CD4-positive, alpha-beta T cell treated with Interleukin-10 for 1 hour (primary cell): ENCODE data around the gene AKAP11.

Source experiments
- DNase-seq: peaks from one replicate; pipeline ENCODE4 v3.0.0-alpha.2; 2020

The AKAP11 gene

GRCh38 chr13:42274386-42275097, 2.6 kb downstream of the AKAP11 start:
- no peak for DNase-seq

GRCh38 chr13:42275098-42275471, 3.1 kb downstream of the AKAP11 start:
- DNase-seq, result no peak

GRCh38 chr13:42275506-42275905, 3.6 kb downstream of the AKAP11 start:
- peak; percentile 28 for DNase-seq

GRCh38 chr13:42276683-42277082, 4.7 kb downstream of the AKAP11 start:
- no peak for DNase-seq

- DNase-seq, result no peak
Observed at GRCh38 chr13:42277618-42278276, 5.8 kb downstream of the AKAP11 start.

- peak; percentile 41 for DNase-seq
Observed at GRCh38 chr13:42279080-42279479, 7.1 kb downstream of the AKAP11 start.

GRCh38 chr13:42279986-42280385, 8.0 kb downstream of the AKAP11 start:
- no peak for DNase-seq

GRCh38 chr13:42280537-42280936, 8.6 kb downstream of the AKAP11 start:
- no peak for DNase-seq

- DNase-seq, result no peak
Observed at GRCh38 chr13:42283574-42283973, 11.6 kb downstream of the AKAP11 start.

GRCh38 chr13:42284068-42284467, 12.1 kb downstream of the AKAP11 start:
- DNase-seq, result no peak

- no peak for DNase-seq
Observed at GRCh38 chr13:42298392-42298791, 26.4 kb downstream of the AKAP11 start.

- no peak for DNase-seq
Observed at GRCh38 chr13:42305503-42305902, 33.6 kb downstream of the AKAP11 start.

GRCh38 chr13:42307461-42307860, 35.5 kb downstream of the AKAP11 start:
- no peak for DNase-seq

- DNase-seq, result no peak
Observed at GRCh38 chr13:42312817-42313431, 41.0 kb downstream of the AKAP11 start.

- DNase-seq, result no peak
Observed at GRCh38 chr13:42318570-42318969, 46.6 kb downstream of the AKAP11 start.

- DNase-seq, result no peak
Observed at GRCh38 chr13:42320375-42320787, 48.4 kb downstream of the AKAP11 start.

- no peak for DNase-seq
Observed at GRCh38 chr13:42322806-42323205, 50.9 kb downstream of the AKAP11 start.

- DNase-seq, result no peak
Observed at GRCh38 chr13:42324704-42325103, 52.8 kb downstream of the AKAP11 start.

- no peak for DNase-seq
Observed at GRCh38 chr13:42327725-42328124, 55.8 kb downstream of the AKAP11 start.

GRCh38 chr13:42328672-42329071, 56.7 kb downstream of the AKAP11 start:
- DNase-seq, result peak; percentile 11

- no peak for DNase-seq
Observed at GRCh38 chr13:42329239-42329638, 57.3 kb downstream of the AKAP11 start.

- no peak for DNase-seq
Observed at GRCh38 chr13:42331009-42331408, 59.1 kb downstream of the AKAP11 start.

- DNase-seq, result peak; percentile 37
Observed at GRCh38 chr13:42333613-42334328, 61.8 kb downstream of the AKAP11 start.

- no peak for DNase-seq
Observed at GRCh38 chr13:42334329-42334706, 62.4 kb downstream of the AKAP11 start.
